HCT116 (cell line): ENCODE data around the gene PPFIBP1. TPM values are rescaled to one million over a fixed set of nuclear protein-coding genes. Genes with fewer than 3 reads are reported as not detected.

ENCODE experiments used
- ATAC-seq: fragments of 200-7000 bp; cut with Tn5 transposase; 2 replicates; pipeline ENCODE4 v1.9.1; 2020; ENCODE audit warnings: mild to moderate bottlenecking, moderate library complexity
- BruUV-seq: library from RNA; stranded (reverse); fragments of 400-500 nt; replicated peaks from 2 replicates; lab custom pipeline; 2021; lab: Mats Ljungman, UMichigan
- CTCF ChIA-PET: fragments of 300-600 bp; sonication (Branson Sonifier 250); formaldehyde crosslinking; loops from one replicate; lab custom pipeline; 2021; ENCODE audit warnings: antibody characterized with exemption; lab: Charles Lee
- POLR2A ChIA-PET: fragments of 300-600, 350-600 bp; sonication (Branson Sonifier 250); formaldehyde crosslinking; loops from one replicate; lab custom pipeline; 2021; ENCODE audit warnings: antibody characterized with exemption; lab: Charles Lee
- RAD21 ChIA-PET, 2 experiments: fragments of 300-600 bp; sonication (Branson Sonifier 250); formaldehyde crosslinking; loops; one replicate each; lab custom pipeline; 2023; ENCODE audit warnings: low total read pairs in 2 of 2; ENCODE audit not compliant: uncharacterized antibody in 2 of 2, unreplicated experiment in 2 of 2, low non-redundant PET in 1 of 2; lab: Charles Lee
- DNase-seq: peaks from one replicate; pipeline ENCODE4 v3.0.0-alpha.2; 2010; ENCODE audit warnings: low read depth, low spot score
- H2AFZ ChIP-seq: fragments of 200-600 bp; shearing (Covaris generic), sonication (generic); 2 replicates; pipeline ENCODE4 v1.6.1; 2017; ENCODE audit warnings: low read depth, mixed run types, mixed read lengths, antibody characterized with exemption, low read length; ENCODE audit not compliant: poor library complexity, severe bottlenecking
- H3K27ac ChIP-seq: 2 replicates; pipeline ENCODE4 v1.5.1; 2012; ENCODE audit warnings: low read depth, low read length
- H3K27me3 ChIP-seq: fragments of 200-600 bp; sonication (generic); 2 replicates; pipeline ENCODE4 v1.6.1; 2016; ENCODE audit warnings: mixed run types, low read length, mixed read lengths; ENCODE audit not compliant: insufficient read depth
- H3K36me3 ChIP-seq, 2 experiments: fragments of 200-500 bp in 1 of 2; fragments of 200-600 bp in 1 of 2; sonication (Bioruptor generic) in 1 of 2; sonication (generic) in 1 of 2; 2 replicates each; pipeline versions ENCODE4 v1.5.1 to v1.6.1; 2014 to 2016; ENCODE audit warnings: low read length in 2 of 2, inconsistent platforms in 1 of 2, mixed read lengths in 1 of 2, mixed run types in 1 of 2; ENCODE audit not compliant: insufficient read depth in 2 of 2, control insufficient read depth in 1 of 2
- H3K4me1 ChIP-seq, 2 experiments: fragments of 200-600 bp in 1 of 2; sonication (generic) in 1 of 2; 2 replicates each; pipeline versions ENCODE4 v1.5.1 to v1.6.1; 2012 to 2017; ENCODE audit warnings: low read length in 2 of 2, inconsistent platforms in 1 of 2, mild to moderate bottlenecking in 1 of 2, mixed read lengths in 1 of 2, mixed run types in 1 of 2, moderate library complexity in 1 of 2; ENCODE audit not compliant: insufficient read depth in 2 of 2, control insufficient read depth in 1 of 2
- H3K4me2 ChIP-seq: fragments of 200-600 bp; sonication (generic); 2 replicates; pipeline ENCODE4 v1.6.1; 2017; ENCODE audit warnings: mixed run types, low read length, mixed read lengths
- H3K4me3 ChIP-seq, 2 experiments: fragments of 200-600 bp in 1 of 2; sonication (generic) in 1 of 2; replicated peaks in 1 of 2; 2 replicates each; pipeline ENCODE4 v1.5.1; 2011 to 2016; ENCODE audit warnings: low read length in 2 of 2, control low read depth in 1 of 2, low read depth in 1 of 2, mild to moderate bottlenecking in 1 of 2, mixed read lengths in 1 of 2, mixed run types in 1 of 2
- H3K79me2 ChIP-seq: fragments of 200-600 bp; sonication (generic); 2 replicates; pipeline ENCODE4 v1.6.1; 2017; ENCODE audit warnings: mild to moderate bottlenecking, mixed run types, low read length, moderate library complexity, mixed read lengths; ENCODE audit not compliant: insufficient read depth
- H3K9ac ChIP-seq: fragments of 200-600 bp; sonication (generic); 2 replicates; pipeline ENCODE4 v1.6.1; 2016; ENCODE audit warnings: low read length, mixed read lengths
- H3K9me2 ChIP-seq: fragments of 200-600 bp; sonication (generic), shearing (Covaris generic); 2 replicates; pipeline ENCODE4 v1.6.1; 2017; ENCODE audit warnings: mixed run types, mild to moderate bottlenecking, moderate library complexity; ENCODE audit not compliant: insufficient read depth
- H3K9me3 ChIP-seq, 2 experiments: fragments of 200-500 bp in 1 of 2; fragments of 200-600 bp in 1 of 2; sonication (Bioruptor generic) in 1 of 2; sonication (generic) in 1 of 2; 2 replicates each; pipeline ENCODE4 v1.6.1; 2014 to 2017; ENCODE audit warnings: low read length in 2 of 2, mixed read lengths in 2 of 2, inconsistent platforms in 1 of 2, low read depth in 1 of 2, mild to moderate bottlenecking in 1 of 2, mixed run types in 1 of 2, moderate library complexity in 1 of 2; ENCODE audit not compliant: control insufficient read depth in 1 of 2, insufficient read depth in 1 of 2
- H4K20me1 ChIP-seq: fragments of 200-600 bp; sonication (generic), shearing (Covaris generic); 2 replicates; pipeline ENCODE4 v1.6.1; 2017; ENCODE audit warnings: mixed run types, mild to moderate bottlenecking, moderate library complexity; ENCODE audit not compliant: insufficient read depth
- EGR1 ChIP-seq: IDR thresholded peaks from 2 replicates; pipeline ENCODE4 v1.6.1; 2012; ENCODE audit warnings: low read depth
- ELF1 ChIP-seq: IDR thresholded peaks from 2 replicates; pipeline ENCODE4 v1.6.1; 2012; ENCODE audit warnings: low read depth, borderline replicate concordance
- JUND ChIP-seq: IDR thresholded peaks from 2 replicates; pipeline ENCODE4 v1.6.1; 2012
- MAX ChIP-seq: IDR thresholded peaks from 2 replicates; pipeline ENCODE4 v1.6.1; 2012
- REST ChIP-seq: IDR thresholded peaks from 2 replicates; pipeline ENCODE4 v1.6.1; 2012; ENCODE audit warnings: low read depth
- SP1 ChIP-seq: IDR thresholded peaks from 2 replicates; pipeline ENCODE4 v1.6.1; 2012; ENCODE audit warnings: low read depth
- TCF7L2 ChIP-seq: IDR thresholded peaks from 2 replicates; pipeline ENCODE4 v1.7.0; 2011; ENCODE audit warnings: borderline replicate concordance, inconsistent platforms; ENCODE audit not compliant: insufficient read depth, insufficient read length; ENCODE audit errors: extremely low read depth
- ZBTB33 ChIP-seq: IDR thresholded peaks from 2 replicates; pipeline ENCODE4 v1.6.1; 2011; ENCODE audit warnings: mild to moderate bottlenecking, low read length, moderate library complexity; ENCODE audit not compliant: insufficient replicate concordance; ENCODE audit errors: extremely low read depth
- ZFX ChIP-seq: fragments of 450-650 bp; IDR thresholded peaks from 2 replicates; pipeline ENCODE4 v1.6.1; 2017
- intact Hi-C: fragments of 100-400 bp; cut with micrococcal nuclease; formaldehyde crosslinking; loops from 2 replicates; pipeline ENCODE4 v1.10.0; 2022
- total RNA-seq: library from RNA; stranded (reverse); gene quantifications from one replicate; pipeline ENCODE4 v1.2.1, GENCODE V29; 2021; ENCODE audit not compliant: unreplicated experiment

PPFIBP1 gene
- total RNA-seq, 1 experiment from 2014 or later, result 102 TPM

- TF ChIP-seq ZBTB33, result no peak
- TF ChIP-seq MAX, result no peak
- no peak for TF ChIP-seq JUND
- no peak for TF ChIP-seq ZFX
- TF ChIP-seq TCF7L2, result no peak
- TF ChIP-seq SP1, result no peak
- no peak for TF ChIP-seq REST
- TF ChIP-seq EGR1, result no peak
- no peak for TF ChIP-seq ELF1
- TF ChIP-seq, all 23 proteins: peak for 0
These were observed 19.5 kb upstream of the PPFIBP1 start (continued) for GRCh38 chr12:27504507-27504906.

GRCh38 chr12:27505109-27505508 is 18.9 kb upstream of the PPFIBP1 start:
- Histone ChIP-seq H3K4me1 (no peaks in the 10 kb centered on the region), H3K27me3 (no peaks in the 10 kb centered on the region), H3K4me3 (no peak overlapping the region), H3K36me3 (no peaks in the 10 kb centered on the region), H4K20me1 (no peaks in the 10 kb centered on the region), H3K9me2 (no peaks in the 10 kb centered on the region), H2AFZ (no peak overlapping the region), H3K9me3 (no peaks in the 10 kb centered on the region), H3K9ac (no peak overlapping the region), H3K79me2 (no peaks in the 10 kb centered on the region), H3K27ac (no peak overlapping the region), H3K4me2 (no peak overlapping the region)
- DNase-seq (no peak), ATAC-seq (no peak)
- RAD21 ChIA-PET, result no interaction called here
- TF ChIP-seq TCF7L2 (no peak), EGR1 (no peak), SP1 (no peak)
- no TSS peak for BruUV-seq
- POLR2A ChIA-PET, result no interaction called here
- CTCF ChIA-PET, result interaction anchor here (1.2 kb wide), 1 partner anchor 70 kb away, joined by 4 read pairs; no protein-coding TSS in a partner anchor
- intact Hi-C loops, result no loop called here
